H1 (cell line): ENCODE measurements around the gene GLUL. TPM values are rescaled to one million over a fixed set of nuclear protein-coding genes. Genes with fewer than 3 reads are reported as not detected.

Experiments used
- CTCF ChIA-PET: fragments of 300-600 bp; sonication (Branson Sonifier 250); formaldehyde crosslinking; loops from one replicate; lab custom pipeline; 2021; ENCODE audit not compliant: partially characterized antibody; lab: Charles Lee
- POLR2A ChIA-PET: fragments of 300-600 bp; sonication (Branson Sonifier 250); formaldehyde crosslinking; loops from one replicate; lab custom pipeline; 2021; ENCODE audit warnings: inconsistent platforms; ENCODE audit not compliant: partially characterized antibody; lab: Charles Lee
- DNase-seq, 2 experiments: peaks; one replicate each; pipeline versions ENCODE4 v3.0.0 to v3.0.0-alpha.2; 2010 to 2022; ENCODE audit warnings: low spot score in 2 of 2, low read depth in 1 of 2, mixed read lengths in 1 of 2
- FAIRE-seq: peaks from 2 replicates; lab custom pipeline; 2011; peaks lifted over from hg19 to GRCh38; lab: Jason Lieb, UNC
- H2AFZ ChIP-seq: 2 replicates; pipeline ENCODE4 v1.8.1; 2012; ENCODE audit warnings: low read length, inconsistent platforms
- H2AK5ac ChIP-seq: 2 replicates; pipeline ENCODE4 v1.6.1; 2013; ENCODE audit warnings: low read depth, low read length
- H2BK120ac ChIP-seq: replicated peaks from 2 replicates; pipeline ENCODE3; 2013; ENCODE audit warnings: low read depth, low read length, inconsistent platforms
- H2BK12ac ChIP-seq: 2 replicates; pipeline ENCODE4 v1.6.1; 2013; ENCODE audit warnings: low read depth, low read length
- H2BK15ac ChIP-seq: 2 replicates; pipeline ENCODE4 v1.6.1; 2013; ENCODE audit warnings: low read length
- H2BK20ac ChIP-seq: 2 replicates; pipeline ENCODE4 v1.6.1; 2013; ENCODE audit warnings: low read length
- H2BK5ac ChIP-seq: 2 replicates; pipeline ENCODE4 v1.6.1; 2013; ENCODE audit warnings: low read depth, low read length
- H3K14ac ChIP-seq: 2 replicates; pipeline ENCODE4 v1.6.1; 2013; ENCODE audit warnings: inconsistent platforms; ENCODE audit not compliant: insufficient read length
- H3K18ac ChIP-seq: 2 replicates; pipeline ENCODE4 v1.6.1; 2013; ENCODE audit warnings: low read length; ENCODE audit errors: extremely low read depth
- H3K23ac ChIP-seq: 2 replicates; pipeline ENCODE4 v1.6.1; 2013; ENCODE audit warnings: inconsistent platforms; ENCODE audit not compliant: insufficient read length
- H3K23me2 ChIP-seq: 2 replicates; pipeline ENCODE4 v1.6.1; 2013; ENCODE audit warnings: low read depth, low read length
- H3K27ac ChIP-seq: 2 replicates; pipeline ENCODE4 v1.6.1; 2011; ENCODE audit warnings: low read depth, low read length, inconsistent platforms
- H3K27me3 ChIP-seq, 4 experiments: replicated peaks in 1 of 4; 1 replicate in 1 of 4; 2 replicates in 3 of 4; pipeline versions ENCODE4 v1.6.1 to v1.8.1; 2011 to 2013; ENCODE audit warnings: low read length in 3 of 4, mild to moderate bottlenecking in 3 of 4, inconsistent platforms in 2 of 4, mixed read lengths in 2 of 4, moderate library complexity in 1 of 4; ENCODE audit not compliant: control insufficient read depth in 3 of 4, insufficient read depth in 3 of 4; ENCODE audit errors: extremely low read depth in 1 of 4
- H3K36me3 ChIP-seq, 4 experiments: 2 replicates each; pipeline versions ENCODE4 v1.6.1 to v1.8.1; 2011 to 2013; ENCODE audit warnings: mild to moderate bottlenecking in 4 of 4, low read length in 3 of 4, moderate library complexity in 2 of 4, control low read depth in 1 of 4, inconsistent platforms in 1 of 4; ENCODE audit not compliant: insufficient read depth in 4 of 4, control insufficient read depth in 2 of 4
- H3K4ac ChIP-seq: replicated peaks from 2 replicates; pipeline ENCODE3; 2013; ENCODE audit warnings: low read length, low read depth, mixed read lengths, inconsistent platforms; ENCODE audit not compliant: insufficient read length
- H3K4me1 ChIP-seq, 4 experiments: replicated peaks in 1 of 4; 1 replicate in 1 of 4; 2 replicates in 3 of 4; pipeline versions ENCODE4 v1.6.1 to v1.8.1; 2011 to 2013; ENCODE audit warnings: low read length in 3 of 4, inconsistent platforms in 2 of 4, mixed read lengths in 1 of 4; ENCODE audit not compliant: insufficient read depth in 4 of 4, control insufficient read depth in 3 of 4
- H3K4me2 ChIP-seq, 2 experiments: 2 replicates each; pipeline versions ENCODE4 v1.6.1 to v1.8.1; 2011 to 2013; ENCODE audit warnings: low read depth in 2 of 2, low read length in 2 of 2, control low read depth in 1 of 2, inconsistent platforms in 1 of 2, mild to moderate bottlenecking in 1 of 2; ENCODE audit not compliant: insufficient read depth in 1 of 2
- H3K4me3 ChIP-seq, 4 experiments: fragments of 200-600, 300-600 bp in 1 of 4; sonication (generic), shearing (Covaris generic), sonication (Bioruptor Twin) in 1 of 4; 2 replicates each; pipeline versions ENCODE4 v1.5.1 to v1.8.1; 2011 to 2016; ENCODE audit warnings: low read length in 4 of 4, low read depth in 3 of 4, control low read depth in 2 of 4, inconsistent platforms in 2 of 4, mild to moderate bottlenecking in 2 of 4, mixed read lengths in 1 of 4, moderate library complexity in 1 of 4; ENCODE audit not compliant: insufficient read depth in 2 of 4; ENCODE audit errors: extremely low read depth in 1 of 4
- H3K56ac ChIP-seq: replicated peaks from 2 replicates; pipeline ENCODE3; 2013; ENCODE audit warnings: low read depth, mild to moderate bottlenecking, mixed read lengths, low read length, inconsistent platforms; ENCODE audit not compliant: insufficient read length
- H3K79me1 ChIP-seq: 2 replicates; pipeline ENCODE4 v1.6.1; 2013; ENCODE audit warnings: low read depth, low read length, control low read depth
- H3K79me2 ChIP-seq, 2 experiments: 2 replicates each; pipeline versions ENCODE4 v1.6.1 to v1.8.1; 2012 to 2013; ENCODE audit warnings: low read length in 2 of 2, mild to moderate bottlenecking in 2 of 2, inconsistent platforms in 1 of 2; ENCODE audit not compliant: insufficient read depth in 2 of 2, control insufficient read depth in 1 of 2
- H3K9ac ChIP-seq, 4 experiments: replicated peaks in 1 of 4; 1 replicate in 1 of 4; 2 replicates in 3 of 4; pipeline versions ENCODE4 v1.6.1 to v1.8.1; 2011 to 2013; ENCODE audit warnings: low read depth in 3 of 4, low read length in 3 of 4, control low read depth in 2 of 4, mild to moderate bottlenecking in 2 of 4, moderate library complexity in 2 of 4, inconsistent platforms in 1 of 4; ENCODE audit errors: extremely low read depth in 1 of 4
- H3K9me3 ChIP-seq, 2 experiments: 2 replicates each; pipeline versions ENCODE4 v1.6.1 to v1.8.1; 2012 to 2013; ENCODE audit warnings: mild to moderate bottlenecking in 2 of 2, moderate library complexity in 2 of 2, control low read depth in 1 of 2, inconsistent platforms in 1 of 2, low read depth in 1 of 2, low read length in 1 of 2, mixed read lengths in 1 of 2; ENCODE audit not compliant: insufficient read depth in 2 of 2
- H4K20me1 ChIP-seq, 2 experiments: replicated peaks in 1 of 2; 2 replicates each; pipeline versions ENCODE3 to v1.8.1; 2011 to 2013; ENCODE audit warnings: inconsistent platforms in 2 of 2, low read length in 2 of 2, mild to moderate bottlenecking in 1 of 2; ENCODE audit not compliant: insufficient read depth in 2 of 2, control insufficient read depth in 1 of 2
- H4K5ac ChIP-seq: 2 replicates; pipeline ENCODE4 v1.6.1; 2013; ENCODE audit warnings: low read length, low read depth, mixed read lengths, inconsistent platforms; ENCODE audit not compliant: insufficient read length
- H4K8ac ChIP-seq: 2 replicates; pipeline ENCODE4 v1.8.0; 2013; ENCODE audit warnings: mild to moderate bottlenecking, moderate library complexity, low read length, inconsistent platforms; ENCODE audit not compliant: insufficient read depth; ENCODE audit errors: extremely low read depth
- H4K91ac ChIP-seq: replicated peaks from 2 replicates; pipeline ENCODE3; 2013; ENCODE audit warnings: low read length, mixed read lengths, inconsistent platforms; ENCODE audit not compliant: insufficient read length
- CHD2 ChIP-seq: IDR thresholded peaks from 2 replicates; pipeline ENCODE4 v1.6.1; 2012; ENCODE audit warnings: low read length, improper control_type of control experiment
- CTBP2 ChIP-seq: IDR thresholded peaks from 2 replicates; pipeline ENCODE4 v1.7.0; 2011; ENCODE audit warnings: borderline replicate concordance, mild to moderate bottlenecking, moderate library complexity, mixed read lengths, low read length; ENCODE audit not compliant: insufficient read depth, insufficient read length
- NRF1 ChIP-seq: IDR thresholded peaks from 2 replicates; pipeline ENCODE4 v1.6.1; 2011; ENCODE audit warnings: mild to moderate bottlenecking, low read depth, low read length, improper control_type of control experiment
- SAP30 ChIP-seq: fragments of 300-600 bp; sonication (generic); IDR thresholded peaks from 2 replicates; pipeline ENCODE4 v1.7.1; 2012; ENCODE audit warnings: low read length, moderate library complexity, mild to moderate bottlenecking, inconsistent platforms; ENCODE audit not compliant: insufficient read depth, insufficient replicate concordance
- WGBS, 2 experiments: shearing (Covaris generic) in 1 of 2; methylation state at CpG; one replicate each; pipeline versions ENCODE4 v1.1.6 to v1.1.7; 2013 to 2015; ENCODE audit warnings: low lambda C conversion rate in 2 of 2, mixed read lengths in 2 of 2, inconsistent platforms in 1 of 2, low coverage in 1 of 2, missing lambda C conversion rate in 1 of 2; ENCODE audit not compliant: insufficient replicate concordance in 2 of 2, insufficient coverage in 1 of 2, insufficient read length in 1 of 2; ENCODE audit errors: extremely low coverage in 1 of 2, missing lambda C conversion rate in 1 of 2; 5-methylcytosine and 5-hydroxymethylcytosine counted together
- polyA plus RNA-seq, 7 experiments: library from polyadenylated mRNA; depleted of rRNA in 3 of 7; stranded (reverse) in 5 of 7; unstranded in 2 of 7; fragments of >200 nt in 5 of 7; fragments of 200-250 nt in 2 of 7; gene quantifications; 1 replicate in 5 of 7; 2 replicates in 1 of 7; 4 replicates in 1 of 7; pipeline versions ENCODE4 v1.2.1 to v1.2.3, GENCODE V29; 2011 to 2013; ENCODE audit warnings: missing spikeins in 2 of 7, mixed read lengths in 2 of 7
- total RNA-seq: library from RNA; stranded (reverse); fragmentation: NEBNext Ultra II Directional; extraction: Animal tissue kit (Norgen Biotek cat#: 25700); gene quantifications from 2 replicates; pipeline ENCODE4 v1.2.1, GENCODE V29; 2021
- TF ChIP-seq, protein P1 (sequence below): IDR thresholded peaks from 2 replicates; pipeline ENCODE4 v1.6.1; 2012; ENCODE audit warnings: low read length, inconsistent platforms

GLUL gene
- total and polyA plus RNA-seq, 2 of the 8 experiments (the other 6 are each of a cell fraction or from before 2014, with no cell fraction given): 261 to 453 TPM

DNA sequence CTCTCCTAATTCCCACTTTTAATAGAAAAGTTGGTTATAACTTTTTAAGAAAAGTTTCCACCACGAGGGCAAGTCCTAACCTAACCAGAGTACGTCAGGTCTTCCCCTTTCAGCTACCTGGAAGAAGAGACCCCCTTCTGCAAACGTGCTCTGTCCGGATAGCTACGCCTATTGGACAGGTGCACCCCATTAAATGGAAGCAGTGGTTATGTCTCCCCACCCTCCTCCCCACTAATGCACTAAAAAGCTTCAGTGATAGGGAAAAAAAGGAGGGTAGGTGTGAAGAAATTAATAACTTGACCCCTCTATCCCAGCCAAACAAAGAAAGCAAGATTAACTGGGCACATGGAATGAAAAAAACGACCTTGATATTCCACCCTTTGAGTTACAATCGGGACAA is 7.7 kb downstream of the GLUL start:
- Histone ChIP-seq H3K18ac (no peak overlapping the region), H3K9me3 (no peaks in the 10 kb centered on the region), H2BK12ac (no peak overlapping the region), H2BK5ac (no peak overlapping the region), H2BK120ac (no peak overlapping the region), H3K4me3 (no peak overlapping the region), H3K79me1 (peaks cover 10% of the 10 kb centered on the region), H4K91ac (no peak overlapping the region), H4K8ac (no peak overlapping the region), H2AK5ac (no peak overlapping the region), H3K9ac (no peak overlapping the region), H3K14ac (no peak overlapping the region), H3K4ac (no peak overlapping the region), H2AFZ (no peak overlapping the region), H4K5ac (no peak overlapping the region), H3K36me3 (peaks cover 46 to 76% (median 66%) of the 10 kb centered on the region in 4 experiments), H3K27ac (no peak overlapping the region), H3K23ac (no peak overlapping the region), H3K27me3 (no peaks in the 10 kb centered on the region), H3K4me1 (peaks cover 0 to 5% (median 3%) of the 10 kb centered on the region in 4 experiments; a peak in 2 of 7 replicates), H3K56ac (no peak overlapping the region), H2BK20ac (no peak overlapping the region), H2BK15ac (no peak overlapping the region), H3K23me2 (no peaks in the 10 kb centered on the region), H3K79me2 (peaks cover 8 to 33% of the 10 kb centered on the region in 2 experiments), H3K4me2 (no peak overlapping the region), H4K20me1 (peaks cover 26 to 37% of the 10 kb centered on the region in 2 experiments)
- WGBS, 2 experiments: 93% methylated on average over 7 of the region's 7 CpGs; no CpG with 5 or more reads in 1 of the 2 experiments
- DNase-seq (no peak), FAIRE-seq (no peak)
- TF ChIP-seq, protein P1, sequence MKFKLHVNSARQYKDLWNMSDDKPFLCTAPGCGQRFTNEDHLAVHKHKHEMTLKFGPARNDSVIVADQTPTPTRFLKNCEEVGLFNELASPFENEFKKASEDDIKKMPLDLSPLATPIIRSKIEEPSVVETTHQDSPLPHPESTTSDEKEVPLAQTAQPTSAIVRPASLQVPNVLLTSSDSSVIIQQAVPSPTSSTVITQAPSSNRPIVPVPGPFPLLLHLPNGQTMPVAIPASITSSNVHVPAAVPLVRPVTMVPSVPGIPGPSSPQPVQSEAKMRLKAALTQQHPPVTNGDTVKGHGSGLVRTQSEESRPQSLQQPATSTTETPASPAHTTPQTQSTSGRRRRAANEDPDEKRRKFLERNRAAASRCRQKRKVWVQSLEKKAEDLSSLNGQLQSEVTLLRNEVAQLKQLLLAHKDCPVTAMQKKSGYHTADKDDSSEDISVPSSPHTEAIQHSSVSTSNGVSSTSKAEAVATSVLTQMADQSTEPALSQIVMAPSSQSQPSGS: no peak
- TF ChIP-seq CHD2 (no peak), NRF1 (no peak), SAP30 (no peak), CTBP2 (no peak)
- POLR2A ChIA-PET: interaction anchor here (0.9 to 1.3 kb wide), 5 partner anchors 9 to 292 kb away, joined by 3 to 4 read pairs (median 3); no protein-coding TSS in a partner anchor
- CTCF ChIA-PET: interaction anchor here (0.6 to 0.7 kb wide), 2 partner anchors 60 to 379 kb away, joined by 3 read pairs; no protein-coding TSS in a partner anchor
